ENCODE data around the gene S1PR2. TPM values are rescaled to one million over a fixed set of nuclear protein-coding genes. Genes with fewer than 3 reads are reported as not detected.
A peak's percentile ranks its signal among the peaks of the same experiment; 100 is the strongest.

S1PR2 gene
- total and polyA plus RNA-seq, 9 of the 15 experiments (the other 6 are each of a cell fraction or from before 2014, with no cell fraction given) = 1.5 to 3.9 (median 2.0) TPM

- TF ChIP-seq ILF3 (IDR thresholded peaks at IDR 0.05; ENCODE audit: borderline replicate concordance) (no peak), TBL1XR1 (IDR thresholded peaks at IDR 0.05; ENCODE audit: low read length in 2 of 2) (peak in 1 of 2 experiments; percentile 6; a peak in 1 of 4 replicates), GTF2A2 (tag; IDR thresholded peaks at IDR 0.05) (0 out of 2 replicates have a peak, but pooled peaks have one; percentile 52), CGGBP1 (CRISPR knock-in tag; IDR thresholded peaks at IDR 0.05) (no peak), RCOR1 (IDR thresholded peaks at IDR 0.05; ENCODE audit: borderline replicate concordance in 1 of 2, low read depth in 2 of 2, low read length in 2 of 2) (peak; percentile 25 to 81; a peak in 3 of 4 replicates), HES1 (IDR thresholded peaks at IDR 0.05; ENCODE audit: low read depth) (no peak), ARID1B (IDR thresholded peaks at IDR 0.05) (no peak; the same call in 1 of the 2 replicates), ZNF316 (IDR thresholded peaks at IDR 0.05) (no peak), ELF2 (CRISPR knock-in tag; IDR thresholded peaks at IDR 0.05) (no peak), DMBX1 (CRISPR knock-in tag; IDR thresholded peaks at IDR 0.05; ENCODE audit: borderline replicate concordance) (peak; percentile 6; the same call in 1 of the 2 replicates), PHB (CRISPR knock-in tag; IDR thresholded peaks at IDR 0.05) (no peak), ZNF253 (CRISPR knock-in tag; conservative IDR thresholded peaks at IDR 0.05) (no peak), ARHGAP35 (IDR thresholded peaks at IDR 0.05; ENCODE audit: partially characterized antibody) (no peak), POLR2G (IDR thresholded peaks at IDR 0.05; ENCODE audit: low read depth, low read length) (peak; percentile 96), POLR3A (IDR thresholded peaks at IDR 0.05; ENCODE audit: borderline replicate concordance, extremely low read depth, insufficient read depth, insufficient read length) (no peak), TCF7L2 (IDR thresholded peaks at IDR 0.05; ENCODE audit: low read depth, low read length) (no peak), DIDO1 (tag; IDR thresholded peaks at IDR 0.05; ENCODE audit: low read depth) (no peak), PHTF2 (CRISPR knock-in tag; IDR thresholded peaks at IDR 0.05) (no peak), KLF10 (CRISPR knock-in tag; IDR thresholded peaks at IDR 0.05) (no peak), RBM15 (IDR thresholded peaks at IDR 0.05; ENCODE audit: insufficient read depth, low read length) (no peak), TAF15 (IDR thresholded peaks at IDR 0.05; ENCODE audit: low read depth, low read length) (no peak), ZNF384 (IDR thresholded peaks at IDR 0.05; ENCODE audit: low read depth, low read length) (no peak), CBFA2T2 (conservative IDR thresholded peaks at IDR 0.05) (peak; percentile 12; the same call in 1 of the 2 replicates), FOXO4 (CRISPR knock-in tag; IDR thresholded peaks at IDR 0.05) (no peak), NBN (IDR thresholded peaks at IDR 0.05; ENCODE audit: low read depth) (no peak), NONO (IDR thresholded peaks at IDR 0.05; ENCODE audit: low read depth in 2 of 2, low read length in 1 of 2) (peak in 1 of 2 experiments; percentile 40; a peak in 1 of 4 replicates), JUNB (CRISPR knock-in tag; conservative IDR thresholded peaks at IDR 0.05) (no peak)
- TF ChIP-seq, protein P1, sequence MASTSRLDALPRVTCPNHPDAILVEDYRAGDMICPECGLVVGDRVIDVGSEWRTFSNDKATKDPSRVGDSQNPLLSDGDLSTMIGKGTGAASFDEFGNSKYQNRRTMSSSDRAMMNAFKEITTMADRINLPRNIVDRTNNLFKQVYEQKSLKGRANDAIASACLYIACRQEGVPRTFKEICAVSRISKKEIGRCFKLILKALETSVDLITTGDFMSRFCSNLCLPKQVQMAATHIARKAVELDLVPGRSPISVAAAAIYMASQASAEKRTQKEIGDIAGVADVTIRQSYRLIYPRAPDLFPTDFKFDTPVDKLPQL (IDR thresholded peaks at IDR 0.05; ENCODE audit: extremely low read depth, insufficient read length) = no peak
These were observed 39.7 kb upstream of the S1PR2 start, which contains the start of gene ICAM1 (continued) for GRCh38 chr19:10270616-10271394.

All from K562 (cell line).